Bronchial epithelial cell (primary cell): Measurements from ENCODE around the gene ADAM30. TPM values are rescaled to one million over a fixed set of nuclear protein-coding genes. Genes with fewer than 3 reads are reported as not detected.

Experiments used
- DNase-seq: peaks from one replicate; pipeline ENCODE4 v3.0.0-alpha.2; 2010; ENCODE audit warnings: low read depth
- FAIRE-seq: peaks from 2 replicates; lab custom pipeline; 2011; peaks lifted over from hg19 to GRCh38; lab: Jason Lieb, UNC
- H3K27me3 ChIP-seq: 2 replicates; pipeline ENCODE4 v1.5.1; 2011; ENCODE audit warnings: low read length; ENCODE audit not compliant: control insufficient read depth, insufficient read depth
- H3K36me3 ChIP-seq: 2 replicates; pipeline ENCODE4 v1.5.1; 2011; ENCODE audit warnings: low read length; ENCODE audit not compliant: control insufficient read depth, insufficient read depth
- H3K4me3 ChIP-seq: 2 replicates; pipeline ENCODE4 v1.5.1; 2011; ENCODE audit warnings: mild to moderate bottlenecking, low read depth, low read length, control low read depth
- total RNA-seq: library from RNA; depleted of rRNA; stranded (reverse); fragments of >200 nt; gene quantifications from 2 replicates; pipeline ENCODE4 v1.2.1, GENCODE V29; 2014
- TF ChIP-seq, protein P1 (sequence below): IDR thresholded peaks from 2 replicates; pipeline ENCODE4 v1.5.1; 2011; ENCODE audit warnings: mild to moderate bottlenecking, moderate library complexity, low read length, control low read depth, inconsistent platforms; ENCODE audit not compliant: insufficient read depth, severe bottlenecking

ADAM30 gene
- total RNA-seq, 1 donor from 2014 or later, result not detected

GRCh38 chr1:119920104-119920968, 24.0 kb upstream of the ADAM30 start:
- FAIRE-seq (no peak), DNase-seq (no peak)
- TF ChIP-seq, protein P1, sequence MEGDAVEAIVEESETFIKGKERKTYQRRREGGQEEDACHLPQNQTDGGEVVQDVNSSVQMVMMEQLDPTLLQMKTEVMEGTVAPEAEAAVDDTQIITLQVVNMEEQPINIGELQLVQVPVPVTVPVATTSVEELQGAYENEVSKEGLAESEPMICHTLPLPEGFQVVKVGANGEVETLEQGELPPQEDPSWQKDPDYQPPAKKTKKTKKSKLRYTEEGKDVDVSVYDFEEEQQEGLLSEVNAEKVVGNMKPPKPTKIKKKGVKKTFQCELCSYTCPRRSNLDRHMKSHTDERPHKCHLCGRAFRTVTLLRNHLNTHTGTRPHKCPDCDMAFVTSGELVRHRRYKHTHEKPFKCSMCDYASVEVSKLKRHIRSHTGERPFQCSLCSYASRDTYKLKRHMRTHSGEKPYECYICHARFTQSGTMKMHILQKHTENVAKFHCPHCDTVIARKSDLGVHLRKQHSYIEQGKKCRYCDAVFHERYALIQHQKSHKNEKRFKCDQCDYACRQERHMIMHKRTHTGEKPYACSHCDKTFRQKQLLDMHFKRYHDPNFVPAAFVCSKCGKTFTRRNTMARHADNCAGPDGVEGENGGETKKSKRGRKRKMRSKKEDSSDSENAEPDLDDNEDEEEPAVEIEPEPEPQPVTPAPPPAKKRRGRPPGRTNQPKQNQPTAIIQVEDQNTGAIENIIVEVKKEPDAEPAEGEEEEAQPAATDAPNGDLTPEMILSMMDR, result no peak
- Histone ChIP-seq H3K27me3 (no peaks in the 10 kb centered on the region), H3K4me3 (no peak overlapping the region), H3K36me3 (peaks cover 52% of the 10 kb centered on the region)

GRCh38 chr1:119919241-119919640, 22.9 kb upstream of the ADAM30 start:
- no peak for FAIRE-seq

DNA sequence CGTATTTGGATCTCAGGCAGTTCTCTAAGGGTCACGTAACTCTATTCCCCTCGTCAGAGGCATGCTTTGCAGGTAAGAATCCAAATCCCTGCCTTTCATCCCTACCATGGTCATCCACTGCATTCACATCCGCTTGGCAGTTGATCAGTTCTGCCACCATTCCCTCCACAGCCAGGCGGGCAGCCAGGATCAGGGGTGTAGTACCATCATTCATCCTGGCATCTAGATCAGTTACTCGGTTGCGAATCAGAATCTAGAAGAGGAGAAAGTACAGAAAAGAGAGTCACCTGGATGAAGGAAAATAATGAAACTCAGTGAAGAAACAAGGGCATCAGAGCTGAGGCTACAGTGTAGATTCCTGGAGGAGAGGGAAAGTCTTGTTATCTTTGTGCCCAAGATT, 22.0 kb upstream of the ADAM30 start:
- Histone ChIP-seq H3K27me3 (no peaks in the 10 kb centered on the region), H3K36me3 (peaks cover 44% of the 10 kb centered on the region), H3K4me3 (no peak overlapping the region)
- FAIRE-seq, result no peak
- DNase-seq, result no peak
- TF ChIP-seq, protein P1, result no peak

More at GRCh38 chr1:119919241-119919640, 22.9 kb upstream of the ADAM30 start:
- TF ChIP-seq, protein P1, result no peak
- DNase-seq, result no peak
- Histone ChIP-seq H3K36me3 (peaks cover 50% of the 10 kb centered on the region), H3K27me3 (no peaks in the 10 kb centered on the region), H3K4me3 (no peak overlapping the region)

GRCh38 chr1:119917304-119918055, 21.2 kb upstream of the ADAM30 start:
- FAIRE-seq, result no peak
- H3K36me3 ChIP-seq, result peaks cover 39% of the 10 kb centered on the region
- no peaks in the 10 kb centered on the region for H3K27me3 ChIP-seq
- TF ChIP-seq, protein P1, result no peak
- peak; percentile 71 for DNase-seq
- no peak overlapping the region for H3K4me3 ChIP-seq

DNA sequence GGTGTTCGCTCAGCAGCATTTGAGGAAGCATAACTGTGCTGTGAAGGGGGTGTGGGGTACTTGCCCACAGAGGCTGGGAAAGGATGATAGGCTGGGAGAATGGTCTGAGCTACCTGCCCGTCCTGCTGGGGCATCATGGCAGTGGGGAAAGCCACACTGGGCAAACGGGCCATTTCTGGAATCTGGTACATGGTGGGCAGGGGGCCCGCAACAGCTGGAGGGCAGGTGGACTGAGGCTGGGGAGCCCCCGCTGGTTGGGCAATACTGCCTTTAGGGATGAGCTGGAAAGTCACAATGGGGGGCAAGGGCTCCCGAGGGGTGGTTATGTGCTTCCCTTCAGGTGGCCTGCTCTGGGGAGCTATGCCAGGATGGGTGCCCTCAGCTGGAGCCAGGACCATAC, 19.2 kb upstream of the ADAM30 start:
- Histone ChIP-seq H3K36me3 (peaks cover 29% of the 10 kb centered on the region), H3K27me3 (no peaks in the 10 kb centered on the region), H3K4me3 (no peak overlapping the region)
- DNase-seq (no peak), FAIRE-seq (no peak)
- TF ChIP-seq, protein P1, result no peak
